ENCODE results near the gene PLAC9.

DNA sequence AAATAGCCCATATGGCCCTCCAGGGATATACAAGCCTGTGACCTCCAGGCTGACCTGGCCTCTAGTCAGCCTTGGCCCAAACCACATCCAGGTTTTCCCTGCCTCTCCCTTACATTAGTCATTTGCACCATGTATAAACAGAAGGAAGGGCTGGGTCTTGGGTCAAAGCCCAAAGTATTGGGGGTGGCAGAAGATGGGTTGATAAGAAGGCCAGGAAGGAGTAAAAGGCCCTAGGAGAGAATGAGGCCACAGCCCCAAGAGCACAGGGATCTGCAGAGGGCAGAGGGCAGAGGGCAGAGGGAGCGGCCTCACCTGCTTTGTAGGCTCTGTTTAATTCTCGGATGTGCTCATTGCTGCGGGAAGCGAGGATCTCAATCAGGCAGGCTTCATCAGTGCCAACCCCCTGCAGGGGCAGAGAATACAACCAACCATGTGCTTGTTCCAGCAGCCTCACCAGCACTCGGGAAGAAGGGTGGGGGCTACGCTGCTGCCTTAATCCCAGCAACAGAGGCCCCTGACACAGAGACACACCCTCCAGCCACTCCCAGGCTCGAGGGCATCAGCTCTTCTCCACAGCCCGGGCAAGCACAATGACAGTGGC is 31.3 kb downstream of the PLAC9 start:
- TF ChIP-seq POLR2A (IDR thresholded peaks at IDR 0.05), result no peak
- no peak for TF ChIP-seq POLR2AphosphoS5 (IDR thresholded peaks at IDR 0.05)
- TF ChIP-seq, protein P1, sequence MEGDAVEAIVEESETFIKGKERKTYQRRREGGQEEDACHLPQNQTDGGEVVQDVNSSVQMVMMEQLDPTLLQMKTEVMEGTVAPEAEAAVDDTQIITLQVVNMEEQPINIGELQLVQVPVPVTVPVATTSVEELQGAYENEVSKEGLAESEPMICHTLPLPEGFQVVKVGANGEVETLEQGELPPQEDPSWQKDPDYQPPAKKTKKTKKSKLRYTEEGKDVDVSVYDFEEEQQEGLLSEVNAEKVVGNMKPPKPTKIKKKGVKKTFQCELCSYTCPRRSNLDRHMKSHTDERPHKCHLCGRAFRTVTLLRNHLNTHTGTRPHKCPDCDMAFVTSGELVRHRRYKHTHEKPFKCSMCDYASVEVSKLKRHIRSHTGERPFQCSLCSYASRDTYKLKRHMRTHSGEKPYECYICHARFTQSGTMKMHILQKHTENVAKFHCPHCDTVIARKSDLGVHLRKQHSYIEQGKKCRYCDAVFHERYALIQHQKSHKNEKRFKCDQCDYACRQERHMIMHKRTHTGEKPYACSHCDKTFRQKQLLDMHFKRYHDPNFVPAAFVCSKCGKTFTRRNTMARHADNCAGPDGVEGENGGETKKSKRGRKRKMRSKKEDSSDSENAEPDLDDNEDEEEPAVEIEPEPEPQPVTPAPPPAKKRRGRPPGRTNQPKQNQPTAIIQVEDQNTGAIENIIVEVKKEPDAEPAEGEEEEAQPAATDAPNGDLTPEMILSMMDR (IDR thresholded peaks at IDR 0.05), result no peak

All from breast epithelium (tissue), 3 donors.